Measurements from ENCODE around the gene BRPF3. TPM values are rescaled to one million over a fixed set of nuclear protein-coding genes. Genes with fewer than 3 reads are reported as not detected.

The BRPF3 gene
- polyA plus RNA-seq, 1 donor: 24.4 TPM

DNA sequence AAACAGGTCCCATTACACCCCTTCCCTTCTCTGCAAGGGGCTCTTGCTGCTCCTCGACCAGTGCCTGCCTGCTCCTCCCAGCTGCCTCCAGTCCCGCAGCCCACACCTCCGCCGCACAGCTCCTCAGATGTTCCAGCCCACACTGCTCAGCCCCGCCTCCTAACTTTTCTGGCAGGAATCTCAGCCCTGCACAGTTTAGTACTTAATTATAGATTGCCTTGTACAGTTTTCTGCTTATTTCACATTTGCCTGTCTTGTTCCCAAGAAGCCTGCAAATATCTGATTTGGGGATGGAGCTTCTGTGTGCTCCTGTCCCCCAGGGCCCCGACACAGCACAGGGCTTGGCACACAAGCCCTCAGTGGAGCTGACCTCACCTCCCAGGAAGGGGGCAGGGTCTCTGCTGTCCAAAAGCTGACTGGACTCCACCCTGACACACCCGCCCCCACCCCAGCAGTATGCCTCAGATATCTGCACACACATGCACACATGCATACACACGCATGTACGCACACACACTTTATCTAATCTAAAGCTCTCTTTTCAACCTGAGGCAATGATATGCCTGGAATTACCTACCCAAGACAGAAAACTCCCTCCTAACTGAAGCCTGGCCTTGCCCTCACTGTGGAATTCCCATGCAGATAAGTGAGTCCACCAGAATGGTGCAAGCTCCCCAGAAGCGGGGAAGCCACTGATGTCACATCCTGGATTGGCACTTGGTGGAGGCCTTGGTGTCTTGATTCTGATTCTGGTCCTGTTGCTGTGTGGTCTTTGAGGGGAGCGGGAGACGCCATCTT is 72.1 kb downstream of the BRPF3 start:
- DNase-seq (ENCODE audit: low read depth): no peak

DNA sequence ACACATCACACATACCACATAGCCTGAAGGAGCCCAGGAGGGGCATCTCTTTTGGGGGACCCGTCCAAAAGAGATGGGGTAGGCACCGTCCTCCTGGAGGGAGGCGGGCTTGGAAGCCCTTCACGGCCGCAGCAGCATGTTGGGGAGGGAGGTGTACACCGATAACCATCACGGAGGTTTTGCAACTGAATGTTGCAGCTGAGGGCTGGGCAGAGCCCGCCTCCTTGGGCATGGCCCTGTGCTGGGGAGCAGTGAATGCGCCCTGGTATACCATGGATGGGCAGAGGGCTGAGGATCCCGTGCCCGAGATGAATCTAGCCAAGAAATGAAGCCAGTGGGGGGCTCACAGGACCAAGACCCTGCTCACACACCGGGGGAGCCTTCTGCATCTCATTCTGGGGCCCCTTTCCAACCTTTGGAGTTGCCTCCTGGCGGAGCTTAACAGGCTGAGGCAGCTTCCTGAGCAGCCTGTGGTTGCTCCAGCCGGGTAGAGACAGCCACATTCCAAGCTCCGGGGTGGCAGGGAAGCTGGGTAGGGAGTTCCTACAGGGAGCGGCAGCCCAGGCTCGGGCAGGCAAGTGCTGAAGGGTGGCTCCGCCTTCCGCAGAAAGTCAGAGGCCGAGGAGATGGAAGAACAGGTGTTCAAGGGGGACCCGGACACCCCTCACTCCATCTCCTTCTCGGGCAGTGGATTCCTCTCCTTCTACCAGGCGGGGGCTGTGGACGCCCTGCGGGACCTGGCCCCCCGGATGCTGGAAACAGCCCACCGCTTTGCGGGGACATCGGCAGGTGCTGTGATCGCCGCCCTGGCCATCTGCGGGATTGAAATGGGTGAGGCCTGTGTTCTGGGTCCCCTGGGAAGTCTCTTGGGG is 73.5 kb downstream of the BRPF3 start, which contains the start of gene PNPLA1:
Gene PNPLA1, plus strand, starts transcription at position 227 of the 872 bp plus-strand sequence. Its CDS starts 400 bp downstream, at position 627.
- DNase-seq (ENCODE audit: low read depth): no peak

DNA sequence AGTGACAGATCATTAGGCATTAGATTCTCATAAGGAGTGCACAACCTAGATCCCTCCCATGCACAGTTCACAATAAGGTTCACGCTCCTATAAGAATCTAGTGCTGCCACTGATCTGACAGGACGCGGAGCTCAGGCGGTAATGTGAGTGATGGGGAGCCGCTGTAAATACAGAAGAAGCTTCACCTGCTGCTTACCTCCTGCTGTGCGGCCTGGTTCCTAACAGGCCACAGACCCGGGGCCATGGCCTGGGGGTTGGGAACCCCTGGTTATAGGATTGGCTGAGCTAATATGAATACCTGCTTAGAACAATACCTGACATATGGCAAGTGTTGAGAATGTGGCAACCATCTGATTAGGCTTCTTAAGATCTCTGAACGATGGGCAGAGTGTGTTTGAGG is 75.7 kb downstream of the BRPF3 start:
- DNase-seq (ENCODE audit: low read depth): no peak

DNA sequence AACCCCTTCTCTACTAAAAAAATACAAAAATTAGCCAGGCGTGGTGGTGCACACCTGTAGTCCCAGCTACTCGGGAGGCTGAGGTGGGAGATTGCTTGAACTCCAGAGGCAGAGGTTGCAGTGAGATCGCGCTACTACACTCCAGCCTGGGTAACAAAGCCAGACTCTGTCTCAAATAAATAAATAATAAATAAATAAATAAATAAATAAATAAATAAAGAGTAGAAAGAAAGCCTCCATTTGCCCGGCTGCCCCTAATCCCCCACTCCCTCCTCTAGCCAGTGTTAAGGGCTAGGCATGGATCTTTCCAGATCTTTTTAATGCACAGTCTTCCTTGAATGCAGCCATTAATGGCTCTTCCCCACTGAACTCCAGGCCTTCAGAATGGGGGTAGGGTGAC is 76.5 kb downstream of the BRPF3 start:
- no peak for DNase-seq (ENCODE audit: low read depth)

DNA sequence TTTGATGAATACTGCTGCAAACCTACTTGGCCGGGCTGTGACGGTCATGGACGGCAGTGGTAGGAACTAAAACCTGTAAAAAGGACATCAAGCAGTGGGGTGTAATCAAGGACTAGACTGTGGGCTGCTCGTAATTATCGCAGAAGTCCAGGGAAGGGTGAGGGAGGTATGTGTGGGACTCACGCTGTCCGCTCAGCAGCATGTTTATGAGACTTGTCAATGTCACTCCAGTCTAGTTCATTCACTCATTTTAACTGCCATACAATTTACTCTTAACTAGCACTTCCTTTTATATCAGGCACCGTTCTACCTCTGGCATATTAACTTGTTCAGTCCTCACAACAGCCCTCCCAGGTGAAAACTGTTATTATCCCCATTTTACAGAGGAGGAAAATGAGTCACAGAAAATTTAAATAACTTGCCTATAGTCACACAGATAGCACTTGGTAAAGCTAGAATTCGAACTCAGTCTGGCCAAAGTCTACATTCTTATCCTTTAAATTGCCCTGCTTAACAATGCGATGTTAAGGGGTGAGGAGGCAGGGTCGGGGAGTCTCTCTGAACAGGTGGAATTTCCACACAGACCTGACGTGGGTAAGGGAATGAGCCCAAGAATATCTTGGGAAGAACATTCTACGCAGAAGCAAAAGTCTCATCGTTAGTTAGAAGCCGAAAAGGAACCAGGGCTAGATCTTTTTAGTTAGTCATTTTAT is 77.4 kb downstream of the BRPF3 start:
- no peak for DNase-seq (ENCODE audit: low read depth)

DNA sequence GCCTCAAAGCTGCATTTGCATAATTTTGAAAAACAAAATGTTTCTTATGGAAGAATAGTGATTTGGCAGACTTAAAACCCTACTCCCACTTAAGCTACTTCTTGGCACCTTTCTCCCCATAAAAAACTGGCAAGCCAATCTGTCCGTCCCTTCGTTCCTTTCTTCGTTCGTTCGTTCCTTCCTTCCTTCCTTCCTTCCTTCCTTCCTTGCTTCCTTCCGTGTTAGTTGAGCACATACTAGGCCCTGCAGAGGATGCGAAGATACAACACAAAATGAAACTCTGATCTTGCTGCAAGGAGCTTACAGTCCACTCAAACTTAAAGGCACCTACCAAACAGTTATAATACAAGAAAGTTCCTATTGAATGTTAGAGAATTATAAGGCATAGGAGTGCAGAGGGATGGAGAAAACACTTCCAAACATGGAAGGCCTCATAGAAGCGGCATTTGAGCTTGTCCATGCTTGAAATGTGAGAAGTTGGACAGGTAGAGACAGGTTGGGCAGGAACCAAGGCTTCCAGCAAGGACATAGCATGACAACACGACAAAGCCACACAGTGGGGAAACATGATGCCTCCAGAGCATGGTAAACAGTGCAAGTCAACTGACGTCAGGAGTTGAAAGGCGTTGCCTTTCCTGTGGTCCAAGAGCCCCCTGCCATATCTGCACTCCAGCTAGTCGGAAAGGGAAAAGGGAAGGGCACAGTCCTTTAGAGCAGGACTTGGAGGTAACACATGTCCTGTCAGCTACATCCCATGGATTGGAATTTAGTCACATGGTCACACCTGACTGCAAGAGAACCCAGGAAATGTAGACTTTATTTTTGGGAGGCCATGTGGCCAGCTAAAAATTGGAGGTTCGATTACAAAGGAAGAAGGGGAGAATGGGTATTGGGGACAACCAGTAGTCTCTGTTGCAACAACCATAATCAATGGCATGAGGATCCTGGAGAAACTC is 80.3 kb downstream of the BRPF3 start:
- no peak for DNase-seq (ENCODE audit: low read depth)

DNA sequence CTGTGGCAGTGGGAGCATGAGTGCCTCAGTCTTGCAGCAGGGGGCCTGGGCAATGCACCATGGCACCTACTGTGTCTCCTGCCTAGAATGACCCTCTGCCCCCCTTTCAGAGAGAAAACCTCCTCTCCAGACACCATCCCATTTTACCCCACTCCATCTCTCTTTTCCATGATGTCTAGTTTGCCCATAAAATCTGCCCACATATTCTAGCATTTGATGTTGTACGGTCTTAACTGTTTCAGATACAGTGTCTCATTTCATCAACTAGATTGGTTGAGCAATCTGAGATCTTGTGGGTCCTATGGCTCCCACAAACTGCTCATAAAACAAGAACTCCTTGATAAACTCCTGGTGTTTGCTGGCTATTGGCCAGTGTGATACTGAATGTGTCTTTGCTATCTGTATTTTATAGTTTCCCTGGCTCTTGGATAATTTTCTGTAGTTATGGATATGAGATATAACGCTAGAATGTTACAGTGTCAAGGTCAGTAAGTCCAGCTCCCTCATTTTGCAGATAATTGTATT is 81.5 kb downstream of the BRPF3 start:
- DNase-seq (ENCODE audit: low read depth): no peak

DNA sequence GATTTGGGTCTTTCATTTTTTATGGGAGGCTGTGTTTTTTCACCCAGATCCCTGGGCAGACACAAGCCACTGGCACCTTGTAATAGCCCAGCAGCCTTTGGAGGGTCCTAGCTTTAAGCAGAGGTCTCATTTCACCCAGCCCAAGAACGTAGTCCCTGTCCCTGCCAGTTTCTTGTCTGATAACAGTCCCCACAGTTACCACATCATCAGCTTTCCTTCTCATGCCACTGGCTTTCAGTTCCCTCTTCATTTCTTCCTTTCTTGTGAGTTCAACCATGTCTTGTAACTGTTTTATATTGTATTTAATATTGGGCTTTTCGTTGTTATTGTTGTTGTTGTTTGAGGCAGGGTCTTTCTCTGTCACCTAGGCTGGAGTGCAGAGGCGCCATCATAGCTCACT is 83.9 kb downstream of the BRPF3 start:
- no peak for DNase-seq (ENCODE audit: low read depth)

DNA sequence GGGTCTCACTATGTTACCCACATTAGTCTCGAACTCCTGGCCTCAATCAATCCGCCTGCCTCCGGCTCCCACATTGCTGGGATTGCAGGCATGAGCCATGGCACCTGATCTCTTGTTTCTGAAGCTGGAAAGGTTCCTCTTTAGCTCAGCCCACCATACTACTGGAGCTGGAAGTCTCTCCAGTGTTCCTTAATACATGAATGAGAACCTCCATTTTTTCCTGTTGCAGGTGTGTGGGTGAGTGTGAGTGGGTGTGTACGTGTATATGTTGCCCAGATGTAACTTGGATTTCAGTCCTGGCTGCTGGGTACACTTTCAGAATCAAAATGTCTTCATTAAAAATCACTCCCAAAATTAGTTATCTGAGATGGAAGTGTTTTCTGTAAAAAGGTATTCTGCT is 84.4 kb downstream of the BRPF3 start:
- no peak for DNase-seq (ENCODE audit: low read depth)

Other genes starting within 250 kb of the BRPF3 start
- gene SLC26A8, start 172.1 kb upstream of the BRPF3 start, polyA plus RNA-seq (ENCODE audit: insufficient read length): 0.22 TPM
- gene MAPK14, start 168.9 kb upstream of the BRPF3 start, polyA plus RNA-seq (ENCODE audit: insufficient read length): 34.0 TPM
- gene MAPK13, start 66.2 kb upstream of the BRPF3 start, polyA plus RNA-seq (ENCODE audit: insufficient read length): 6.8 TPM
- gene PNPLA1, start 73.3 kb downstream of the BRPF3 start, polyA plus RNA-seq (ENCODE audit: insufficient read length): 0.06 TPM
- 0.09 TPM for gene BNIP5, start 140.1 kb downstream of the BRPF3 start, polyA plus RNA-seq (ENCODE audit: insufficient read length)
- gene ETV7, start 190.9 kb downstream of the BRPF3 start, polyA plus RNA-seq (ENCODE audit: insufficient read length): not detected
- 0.08 TPM for gene PXT1, start 246.1 kb downstream of the BRPF3 start, polyA plus RNA-seq (ENCODE audit: insufficient read length)
- gene KCTD20, start 246.3 kb downstream of the BRPF3 start, polyA plus RNA-seq (ENCODE audit: insufficient read length): 38.6 TPM